BJ (cell line): ENCODE data around the gene MAP3K15. TPM values are rescaled to one million over a fixed set of nuclear protein-coding genes. Genes with fewer than 3 reads are reported as not detected.

Source experiments
- CTCF ChIA-PET: fragments of 350-600 bp; formaldehyde crosslinking; extraction: SDS; loops from one replicate; lab custom pipeline; 2021; ENCODE audit warnings: antibody characterized with exemption, inconsistent platforms; lab: Yijun Ruan, JAX
- POLR2A ChIA-PET: fragments of 300-600 bp; sonication (Branson Sonifier 250); formaldehyde crosslinking; extraction: SDS; loops from one replicate; lab custom pipeline; 2021; ENCODE audit warnings: antibody characterized with exemption; lab: Charles Lee
- DNase-seq: peaks from one replicate; pipeline ENCODE4 v3.0.0-alpha.2; 2011; ENCODE audit warnings: low read depth
- H3K27me3 ChIP-seq: 2 replicates; pipeline ENCODE4 v1.6.0; 2011; ENCODE audit warnings: low read length; ENCODE audit not compliant: control insufficient read depth, insufficient read depth
- H3K36me3 ChIP-seq: 2 replicates; pipeline ENCODE4 v1.5.1; 2011; ENCODE audit warnings: low read length; ENCODE audit not compliant: control insufficient read depth, insufficient read depth
- H3K4me3 ChIP-seq: 2 replicates; pipeline ENCODE4 v1.5.1; 2011; ENCODE audit warnings: low read depth, mild to moderate bottlenecking, control low read depth, low read length
- polyA plus RNA-seq: library from polyadenylated mRNA; depleted of rRNA; stranded (reverse); fragments of >200 nt; gene quantifications from 2 replicates; pipeline ENCODE4 v1.2.3, GENCODE V29; 2011
- TF ChIP-seq, protein P1 (sequence below): IDR thresholded peaks from 2 replicates; pipeline ENCODE4 v1.5.1; 2011; ENCODE audit warnings: low read depth, mild to moderate bottlenecking, control low read depth, inconsistent platforms, low read length, moderate library complexity; ENCODE audit not compliant: insufficient read depth

MAP3K15 gene
- polyA plus RNA-seq, 1 experiment: 0.04 TPM

DNA sequence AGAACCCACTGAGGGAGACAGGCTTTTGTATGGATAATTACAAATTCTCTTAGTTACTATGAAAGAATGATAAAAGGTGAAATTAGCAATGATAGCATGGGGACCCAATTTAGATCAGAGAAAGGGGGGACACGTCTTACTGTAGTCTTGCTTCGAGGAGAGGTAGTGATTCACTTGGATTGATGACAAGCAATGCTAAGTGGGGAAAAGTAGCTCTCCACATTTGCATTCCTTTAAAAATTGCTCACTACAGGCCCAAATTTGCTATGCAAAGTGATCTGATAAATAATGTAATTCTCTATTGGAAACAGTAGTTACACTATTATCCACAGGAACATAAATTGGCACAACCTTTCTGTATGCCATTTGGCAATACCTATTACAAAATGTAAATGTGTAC lies 42.5 kb upstream of the MAP3K15 start:
- TF ChIP-seq, protein P1, sequence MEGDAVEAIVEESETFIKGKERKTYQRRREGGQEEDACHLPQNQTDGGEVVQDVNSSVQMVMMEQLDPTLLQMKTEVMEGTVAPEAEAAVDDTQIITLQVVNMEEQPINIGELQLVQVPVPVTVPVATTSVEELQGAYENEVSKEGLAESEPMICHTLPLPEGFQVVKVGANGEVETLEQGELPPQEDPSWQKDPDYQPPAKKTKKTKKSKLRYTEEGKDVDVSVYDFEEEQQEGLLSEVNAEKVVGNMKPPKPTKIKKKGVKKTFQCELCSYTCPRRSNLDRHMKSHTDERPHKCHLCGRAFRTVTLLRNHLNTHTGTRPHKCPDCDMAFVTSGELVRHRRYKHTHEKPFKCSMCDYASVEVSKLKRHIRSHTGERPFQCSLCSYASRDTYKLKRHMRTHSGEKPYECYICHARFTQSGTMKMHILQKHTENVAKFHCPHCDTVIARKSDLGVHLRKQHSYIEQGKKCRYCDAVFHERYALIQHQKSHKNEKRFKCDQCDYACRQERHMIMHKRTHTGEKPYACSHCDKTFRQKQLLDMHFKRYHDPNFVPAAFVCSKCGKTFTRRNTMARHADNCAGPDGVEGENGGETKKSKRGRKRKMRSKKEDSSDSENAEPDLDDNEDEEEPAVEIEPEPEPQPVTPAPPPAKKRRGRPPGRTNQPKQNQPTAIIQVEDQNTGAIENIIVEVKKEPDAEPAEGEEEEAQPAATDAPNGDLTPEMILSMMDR: no peak
- no peaks in the 10 kb centered on the region for H3K36me3 ChIP-seq
- ChIA-PET CTCF (no interaction called here), POLR2A (no interaction called here)
- H3K27me3 ChIP-seq: no peaks in the 10 kb centered on the region
- no peak overlapping the region for H3K4me3 ChIP-seq
- no peak for DNase-seq

DNA sequence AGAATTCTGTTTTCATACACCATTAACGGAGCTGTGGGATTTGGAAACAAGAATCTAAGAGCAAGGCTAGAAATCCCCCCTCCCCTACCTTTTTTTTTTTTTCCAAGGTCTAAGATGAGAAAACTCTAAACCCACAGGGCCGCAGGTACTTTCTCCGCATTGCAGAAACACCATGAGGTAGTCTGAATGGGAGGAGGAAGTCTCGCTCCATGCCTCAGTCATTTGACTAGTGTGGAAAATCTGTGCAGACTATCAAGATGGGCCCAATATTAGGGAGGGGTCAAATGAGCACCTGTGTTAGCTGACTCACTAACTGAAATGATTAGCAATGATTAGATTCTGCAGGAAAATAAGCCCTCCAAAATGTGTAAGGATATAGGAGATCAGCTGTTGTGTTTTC lies 40.9 kb upstream of the MAP3K15 start:
- CTCF ChIA-PET: no interaction called here

DNA sequence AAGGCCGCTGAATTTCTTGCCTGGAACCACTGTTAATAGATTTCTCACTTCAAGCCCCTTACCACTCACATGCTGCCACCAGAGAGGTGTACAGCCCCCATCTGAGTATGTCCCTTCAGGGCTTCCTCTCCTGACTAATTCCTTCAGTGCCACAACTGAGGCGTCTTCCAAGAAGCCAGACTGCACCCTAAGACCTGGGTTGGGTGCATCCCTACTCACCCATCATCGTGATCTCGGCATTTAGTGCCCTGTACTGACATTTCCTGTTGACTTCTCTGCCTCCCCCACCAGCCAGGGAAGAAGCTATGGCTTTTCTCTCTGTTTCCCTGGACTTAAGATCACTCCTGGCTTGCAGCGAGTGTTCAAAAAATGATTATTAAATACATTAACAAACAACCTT lies 40.4 kb upstream of the MAP3K15 start:
- POLR2A ChIA-PET: no interaction called here
- Histone ChIP-seq H3K27me3 (no peaks in the 10 kb centered on the region), H3K4me3 (no peak overlapping the region), H3K36me3 (no peaks in the 10 kb centered on the region)
- TF ChIP-seq, protein P1: no peak
- no peak for DNase-seq
- CTCF ChIA-PET: interaction anchor here (1.2 kb wide), 1 partner anchor 163 kb away, joined by 3 read pairs; no protein-coding TSS in a partner anchor

More for the DNA sequence above, 40.9 kb upstream of the MAP3K15 start:
- Histone ChIP-seq H3K4me3 (no peak overlapping the region), H3K36me3 (no peaks in the 10 kb centered on the region), H3K27me3 (no peaks in the 10 kb centered on the region)
- TF ChIP-seq, protein P1: no peak
- no peak for DNase-seq
- POLR2A ChIA-PET: no interaction called here

DNA sequence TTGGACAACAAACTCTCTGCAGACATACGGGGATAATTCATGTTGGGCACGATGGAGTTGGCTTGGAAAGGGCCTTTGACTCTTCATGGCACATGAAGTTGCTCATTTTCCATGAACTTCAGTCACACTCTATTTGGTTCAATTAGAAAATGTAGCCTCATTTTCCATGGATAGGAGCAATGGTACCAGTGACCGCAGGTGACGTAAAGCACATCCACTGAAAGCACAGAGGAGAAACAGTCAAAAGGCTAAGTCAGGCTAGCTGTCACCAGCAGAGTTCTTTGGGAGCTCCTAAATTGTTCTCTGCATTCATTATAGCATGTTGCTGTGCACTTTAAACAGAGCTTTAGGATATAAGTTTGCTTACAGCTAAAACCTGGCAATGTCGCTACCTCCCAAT lies 39.9 kb upstream of the MAP3K15 start:
- CTCF ChIA-PET: interaction anchor here (1.2 kb wide), 1 partner anchor 164 kb away, joined by 3 read pairs; no protein-coding TSS in a partner anchor
- POLR2A ChIA-PET: no interaction called here
- DNase-seq: no peak
- H3K4me3 ChIP-seq: no peak overlapping the region
- no peaks in the 10 kb centered on the region for H3K27me3 ChIP-seq
- H3K36me3 ChIP-seq: no peaks in the 10 kb centered on the region
- TF ChIP-seq, protein P1: no peak

DNA sequence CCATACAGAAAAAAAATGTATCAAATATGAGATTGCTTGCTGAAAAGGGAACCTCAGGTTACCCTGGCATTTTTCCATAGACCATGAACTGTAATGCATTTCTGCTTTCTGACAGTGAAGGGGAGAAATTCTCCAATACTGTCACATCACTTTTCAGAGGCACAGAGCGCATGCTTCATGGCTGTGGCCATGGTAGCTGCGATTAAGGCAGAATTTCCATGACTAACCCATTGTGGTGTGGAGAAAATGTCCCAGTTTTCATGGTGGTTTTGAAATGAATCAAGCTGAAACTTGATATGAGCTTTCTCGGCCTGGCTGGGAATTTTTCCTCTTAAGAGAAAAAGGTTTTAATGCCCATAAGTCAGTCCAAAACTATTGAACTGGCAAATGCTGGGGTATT lies 39.5 kb upstream of the MAP3K15 start:
- ChIA-PET CTCF (interaction anchor here (1.0 to 1.2 kb wide), 2 partner anchors 12 to 164 kb away, joined by 3 read pairs; no protein-coding TSS in a partner anchor), POLR2A (no interaction called here)
- Histone ChIP-seq H3K36me3 (no peaks in the 10 kb centered on the region), H3K4me3 (no peak overlapping the region), H3K27me3 (no peaks in the 10 kb centered on the region)
- TF ChIP-seq, protein P1: no peak
- peak; percentile 38 for DNase-seq
